Osteoblast (primary cell): Measurements from ENCODE around the gene WWOX. TPM values are rescaled to one million over a fixed set of nuclear protein-coding genes. Genes with fewer than 3 reads are reported as not detected.

Experiments
- DNase-seq: peaks from one replicate; pipeline ENCODE4 v3.0.0; 2011; ENCODE audit warnings: low spot score, mixed read lengths; ENCODE audit not compliant: insufficient read length; ENCODE audit errors: missing footprints
- H2AFZ ChIP-seq: 2 replicates; pipeline ENCODE4 v1.6.0; 2011; ENCODE audit warnings: mild to moderate bottlenecking, low read length
- H3K27ac ChIP-seq: 2 replicates; pipeline ENCODE4 v1.5.1; 2011; ENCODE audit warnings: mild to moderate bottlenecking, low read depth, low read length, moderate library complexity
- H3K27me3 ChIP-seq: 2 replicates; pipeline ENCODE4 v1.6.0; 2012; ENCODE audit warnings: mild to moderate bottlenecking, control low read depth, inconsistent platforms, low read length, moderate library complexity; ENCODE audit not compliant: insufficient read depth
- H3K36me3 ChIP-seq: 2 replicates; pipeline ENCODE4 v1.5.1; 2011; ENCODE audit warnings: mild to moderate bottlenecking, low read length, control low read depth, moderate library complexity; ENCODE audit not compliant: insufficient read depth
- H3K4me1 ChIP-seq: 2 replicates; pipeline ENCODE4 v1.5.1; 2011; ENCODE audit warnings: mild to moderate bottlenecking, low read length, control low read depth, moderate library complexity; ENCODE audit not compliant: insufficient read depth
- H3K4me2 ChIP-seq: 2 replicates; pipeline ENCODE4 v1.6.0; 2011; ENCODE audit warnings: mild to moderate bottlenecking, low read length; ENCODE audit not compliant: insufficient read depth
- H3K4me3 ChIP-seq: fragments of 200-600 bp; sonication (generic); 3 replicates; pipeline ENCODE4 v1.5.1; 2012; ENCODE audit warnings: mild to moderate bottlenecking, low read length, inconsistent platforms; ENCODE audit not compliant: insufficient read depth
- H3K79me2 ChIP-seq: 2 replicates; pipeline ENCODE4 v1.6.0; 2012; ENCODE audit warnings: mild to moderate bottlenecking, low read length, control low read depth, inconsistent platforms; ENCODE audit not compliant: insufficient read depth
- H3K9me3 ChIP-seq: 2 replicates; pipeline ENCODE4 v1.5.1; 2011; ENCODE audit warnings: low read depth, low read length, control low read depth
- H4K20me1 ChIP-seq: 2 replicates; pipeline ENCODE4 v1.6.0; 2012; ENCODE audit warnings: mild to moderate bottlenecking, low read length, control low read depth; ENCODE audit not compliant: insufficient read depth
- total RNA-seq: library from RNA; depleted of rRNA; stranded (reverse); fragments of >200 nt; gene quantifications from 2 replicates; pipeline ENCODE4 v1.2.3, GENCODE V29; 2012
- TF ChIP-seq, protein P1 (sequence below): IDR thresholded peaks from 2 replicates; pipeline ENCODE4 v1.5.1; 2011; ENCODE audit warnings: mild to moderate bottlenecking, low read depth, low read length, moderate library complexity; ENCODE audit errors: extremely low read depth

Gene WWOX
- total RNA-seq, 1 donor = 23.9 TPM

DNA sequence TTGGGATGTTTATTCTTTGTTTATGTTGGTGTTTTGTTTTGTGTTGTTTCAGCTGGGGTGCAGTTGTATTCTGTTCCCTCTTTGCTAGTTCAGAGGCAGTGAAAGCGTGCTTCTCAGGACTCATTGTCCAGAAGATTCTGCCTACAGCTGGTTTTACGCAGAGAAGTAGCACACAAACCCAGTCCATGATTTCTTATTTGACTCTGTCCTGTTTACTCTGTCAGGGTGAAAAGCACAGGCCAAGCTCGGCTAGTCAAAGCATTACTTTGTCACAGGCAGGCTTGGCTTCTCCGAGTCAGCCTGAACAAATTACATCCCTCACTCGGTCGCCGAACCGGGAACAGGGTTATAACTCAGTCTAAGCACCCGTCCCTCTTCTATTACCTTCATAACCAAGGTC lies 1066.1 kb downstream of the WWOX start:
- H3K4me3 ChIP-seq = no peak overlapping the region
- H4K20me1 ChIP-seq = no peaks in the 10 kb centered on the region
- H3K4me1 ChIP-seq = no peaks in the 10 kb centered on the region
- DNase-seq = no peak
- no peaks in the 10 kb centered on the region for H3K36me3 ChIP-seq
- no peaks in the 10 kb centered on the region for H3K27me3 ChIP-seq
- no peak overlapping the region for H2AFZ ChIP-seq
- no peak overlapping the region for H3K4me2 ChIP-seq
- TF ChIP-seq, protein P1, sequence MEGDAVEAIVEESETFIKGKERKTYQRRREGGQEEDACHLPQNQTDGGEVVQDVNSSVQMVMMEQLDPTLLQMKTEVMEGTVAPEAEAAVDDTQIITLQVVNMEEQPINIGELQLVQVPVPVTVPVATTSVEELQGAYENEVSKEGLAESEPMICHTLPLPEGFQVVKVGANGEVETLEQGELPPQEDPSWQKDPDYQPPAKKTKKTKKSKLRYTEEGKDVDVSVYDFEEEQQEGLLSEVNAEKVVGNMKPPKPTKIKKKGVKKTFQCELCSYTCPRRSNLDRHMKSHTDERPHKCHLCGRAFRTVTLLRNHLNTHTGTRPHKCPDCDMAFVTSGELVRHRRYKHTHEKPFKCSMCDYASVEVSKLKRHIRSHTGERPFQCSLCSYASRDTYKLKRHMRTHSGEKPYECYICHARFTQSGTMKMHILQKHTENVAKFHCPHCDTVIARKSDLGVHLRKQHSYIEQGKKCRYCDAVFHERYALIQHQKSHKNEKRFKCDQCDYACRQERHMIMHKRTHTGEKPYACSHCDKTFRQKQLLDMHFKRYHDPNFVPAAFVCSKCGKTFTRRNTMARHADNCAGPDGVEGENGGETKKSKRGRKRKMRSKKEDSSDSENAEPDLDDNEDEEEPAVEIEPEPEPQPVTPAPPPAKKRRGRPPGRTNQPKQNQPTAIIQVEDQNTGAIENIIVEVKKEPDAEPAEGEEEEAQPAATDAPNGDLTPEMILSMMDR = no peak
- peaks cover 4% of the 10 kb centered on the region for H3K9me3 ChIP-seq
- no peak overlapping the region for H3K27ac ChIP-seq
- no peaks in the 10 kb centered on the region for H3K79me2 ChIP-seq

DNA sequence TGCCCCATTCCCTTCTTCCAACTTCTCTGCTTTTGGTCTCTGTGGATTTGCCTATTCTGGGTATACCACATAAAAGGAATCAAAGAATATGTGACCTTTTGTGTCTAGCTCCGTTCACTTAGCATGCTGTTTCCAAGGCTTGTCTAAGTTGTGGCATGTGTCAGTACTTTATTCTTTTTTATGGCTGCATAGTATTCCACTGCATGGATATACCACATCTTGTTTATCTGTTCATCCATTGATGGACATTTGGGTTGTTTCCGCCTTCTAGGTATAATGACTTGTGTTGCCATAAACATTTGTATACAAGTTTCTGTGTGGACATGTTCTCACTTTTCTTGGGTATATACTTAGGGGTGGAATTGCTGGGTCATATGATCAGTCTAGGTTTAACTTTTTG lies 1068.4 kb downstream of the WWOX start:
- H3K79me2 ChIP-seq = no peaks in the 10 kb centered on the region
- H3K27ac ChIP-seq = no peak overlapping the region
- H2AFZ ChIP-seq = no peak overlapping the region
- peaks cover 4% of the 10 kb centered on the region for H3K9me3 ChIP-seq
- no peaks in the 10 kb centered on the region for H4K20me1 ChIP-seq
- H3K4me2 ChIP-seq = no peak overlapping the region
- no peaks in the 10 kb centered on the region for H3K36me3 ChIP-seq
- H3K4me3 ChIP-seq = no peak overlapping the region
- TF ChIP-seq, protein P1 = no peak
- no peak for DNase-seq
- H3K27me3 ChIP-seq = no peaks in the 10 kb centered on the region
- no peaks in the 10 kb centered on the region for H3K4me1 ChIP-seq

DNA sequence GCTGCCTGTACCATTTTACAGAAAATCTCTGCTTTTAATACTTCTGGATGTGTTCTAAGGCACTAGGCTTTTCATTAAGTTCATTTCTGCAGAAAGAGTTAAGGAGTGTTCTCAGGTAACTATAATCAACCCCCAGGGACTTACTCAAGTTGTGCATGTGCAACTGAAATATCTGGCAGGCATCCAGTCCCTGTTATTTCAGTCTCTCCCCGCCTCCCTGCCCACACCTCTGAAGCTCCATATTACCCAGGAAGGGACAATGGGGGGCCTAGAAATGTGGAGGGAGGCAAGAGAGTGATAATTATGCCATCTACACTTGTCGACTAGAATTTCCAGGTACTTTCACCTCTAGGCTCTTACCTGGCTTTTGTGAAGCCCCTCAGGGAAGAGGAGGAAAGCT lies 1068.9 kb downstream of the WWOX start:
- TF ChIP-seq, protein P1 = no peak
- Histone ChIP-seq H3K4me3 (no peak overlapping the region), H3K79me2 (no peaks in the 10 kb centered on the region)

DNA sequence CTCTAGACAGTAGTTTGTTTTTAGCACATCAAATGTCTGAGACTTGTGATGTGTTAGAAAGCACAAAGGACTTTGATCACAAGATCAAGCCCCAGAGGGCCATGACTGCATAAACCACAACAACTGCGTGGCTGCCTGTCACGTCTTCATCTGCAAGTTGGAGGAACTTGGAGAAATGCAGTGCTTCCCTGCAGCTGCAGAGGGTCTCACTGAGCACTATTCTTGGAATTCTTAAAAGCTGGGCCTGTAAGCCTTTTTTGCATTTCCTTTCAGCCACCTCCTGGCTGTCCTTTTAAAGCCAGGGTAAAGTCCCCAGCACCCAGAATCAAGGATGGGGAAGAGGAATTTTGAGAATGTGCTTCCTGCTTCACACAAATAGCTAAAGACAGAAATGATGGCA lies 1069.8 kb downstream of the WWOX start:
- H2AFZ ChIP-seq = no peak overlapping the region
- no peak for DNase-seq
- no peaks in the 10 kb centered on the region for H4K20me1 ChIP-seq
- no peak overlapping the region for H3K27ac ChIP-seq
- H3K4me3 ChIP-seq = no peak overlapping the region
- no peaks in the 10 kb centered on the region for H3K36me3 ChIP-seq
- H3K4me1 ChIP-seq = no peaks in the 10 kb centered on the region
- no peaks in the 10 kb centered on the region for H3K27me3 ChIP-seq
- no peaks in the 10 kb centered on the region for H3K79me2 ChIP-seq
- H3K4me2 ChIP-seq = no peak overlapping the region
- H3K9me3 ChIP-seq = peaks cover 4% of the 10 kb centered on the region
- TF ChIP-seq, protein P1 = no peak

More for the DNA sequence above, 1068.9 kb downstream of the WWOX start:
- Histone ChIP-seq H4K20me1 (no peaks in the 10 kb centered on the region), H3K4me2 (no peak overlapping the region), H3K27ac (no peak overlapping the region), H3K4me1 (no peaks in the 10 kb centered on the region), H3K36me3 (no peaks in the 10 kb centered on the region), H2AFZ (no peak overlapping the region), H3K9me3 (peaks cover 4% of the 10 kb centered on the region), H3K27me3 (no peaks in the 10 kb centered on the region)
- no peak for DNase-seq
